Activated CD4-positive, alpha-beta T cell treated with anti-CD3 and anti-CD28 coated beads, Interleukin-2, Interleukin-6, amounts not matched to agents 100 ng/mL and 50 ng/mL, durations not matched to agents 16 hours and 8 hours (primary cell): Measurements from ENCODE around the gene SLC6A6.

Source experiments
- DNase-seq: peaks from one replicate; pipeline ENCODE4 v3.0.0-alpha.2; 2020

Gene SLC6A6

GRCh38 chr3:14491396-14492190, 89.2 kb downstream of the SLC6A6 start:
- DNase-seq = no peak

GRCh38 chr3:14492948-14493881, 90.8 kb downstream of the SLC6A6 start:
- DNase-seq = no peak

GRCh38 chr3:14494279-14494972, 92.0 kb downstream of the SLC6A6 start:
- DNase-seq = no peak

GRCh38 chr3:14494973-14495300, 92.5 kb downstream of the SLC6A6 start:
- DNase-seq = no peak

GRCh38 chr3:14496351-14496750, 93.9 kb downstream of the SLC6A6 start:
- no peak for DNase-seq

GRCh38 chr3:14497321-14497720, 94.9 kb downstream of the SLC6A6 start:
- no peak for DNase-seq

- no peak for DNase-seq
Observed at GRCh38 chr3:14502472-14502871, 100.1 kb downstream of the SLC6A6 start.

- no peak for DNase-seq
Observed at GRCh38 chr3:14503033-14503705, 100.8 kb downstream of the SLC6A6 start.

- no peak for DNase-seq
Observed at GRCh38 chr3:14503706-14504065, 101.3 kb downstream of the SLC6A6 start.

GRCh38 chr3:14505001-14505802, 102.8 kb downstream of the SLC6A6 start:
- no peak for DNase-seq

- DNase-seq = no peak
Observed at GRCh38 chr3:14505803-14506500, 103.5 kb downstream of the SLC6A6 start.

GRCh38 chr3:14506626-14507304, 104.4 kb downstream of the SLC6A6 start:
- no peak for DNase-seq

- no peak for DNase-seq
Observed at GRCh38 chr3:14507305-14507741, 104.9 kb downstream of the SLC6A6 start.

GRCh38 chr3:14507757-14508504, 105.5 kb downstream of the SLC6A6 start:
- DNase-seq = no peak

GRCh38 chr3:14508505-14508819, 106.1 kb downstream of the SLC6A6 start:
- DNase-seq = no peak

- DNase-seq = peak; percentile 84
Observed at GRCh38 chr3:14508966-14509795, 106.8 kb downstream of the SLC6A6 start.

- DNase-seq = no peak
Observed at GRCh38 chr3:14509796-14510100, 107.3 kb downstream of the SLC6A6 start.

GRCh38 chr3:14510838-14511622, 108.6 kb downstream of the SLC6A6 start:
- no peak for DNase-seq
